GM21526 (cell line): ENCODE measurements around the gene RNF151.
A peak's percentile ranks its signal among the peaks of the same experiment; 100 is the strongest.

ENCODE experiments used
- ATAC-seq: cut with Tn5 transposase; IDR thresholded peaks from one replicate; pipeline ENCODE4 v1.9.1; 2021; ENCODE audit warnings: moderate library complexity; ENCODE audit not compliant: unreplicated experiment, low FRiP score

RNF151 gene

GRCh38 chr16:1990351-1991134, 23.9 kb downstream of the RNF151 start:
- no peak for ATAC-seq

GRCh38 chr16:1991135-1991551, 24.5 kb downstream of the RNF151 start:
- no peak for ATAC-seq

GRCh38 chr16:1991588-1991947, 24.9 kb downstream of the RNF151 start:
- no peak for ATAC-seq

- peak; percentile 39 for ATAC-seq
Observed at GRCh38 chr16:1991948-1992703, 25.5 kb downstream of the RNF151 start.

- ATAC-seq, result no peak
Observed at GRCh38 chr16:1992704-1993317, 26.2 kb downstream of the RNF151 start.

GRCh38 chr16:1993731-1994131, 27.1 kb downstream of the RNF151 start:
- ATAC-seq, result no peak

GRCh38 chr16:1997494-1998359, 31.1 kb downstream of the RNF151 start:
- no peak for ATAC-seq

GRCh38 chr16:1998360-1998835, 31.7 kb downstream of the RNF151 start:
- no peak for ATAC-seq

- no peak for ATAC-seq
Observed at GRCh38 chr16:1998852-1999801, 32.5 kb downstream of the RNF151 start.

- no peak for ATAC-seq
Observed at GRCh38 chr16:1999866-2000514, 33.3 kb downstream of the RNF151 start.

- ATAC-seq, result no peak
Observed at GRCh38 chr16:2001035-2001434, 34.4 kb downstream of the RNF151 start.

- ATAC-seq, result no peak
Observed at GRCh38 chr16:2001456-2002355, 35.0 kb downstream of the RNF151 start.

- no peak for ATAC-seq
Observed at GRCh38 chr16:2002406-2003230, 36.0 kb downstream of the RNF151 start.

- no peak for ATAC-seq
Observed at GRCh38 chr16:2003231-2003826, 36.7 kb downstream of the RNF151 start.

GRCh38 chr16:2003827-2004641, 37.4 kb downstream of the RNF151 start:
- no peak for ATAC-seq
